Fibroblast of lung (primary cell): ENCODE results near the gene TSPAN18.

ENCODE experiments used
- EZH2 ChIP-seq: IDR thresholded peaks from 2 replicates; pipeline ENCODE4 v1.5.1; 2012; ENCODE audit warnings: low read length, control low read depth, mild to moderate bottlenecking; ENCODE audit errors: missing control alignments
- TF ChIP-seq, protein P1 (sequence below), 2 donors: IDR thresholded peaks in 1 of 2; conservative IDR thresholded peaks in 1 of 2; 1 replicate in 1 of 2; 2 replicates in 1 of 2; pipeline ENCODE4 v1.5.1; 2011 to 2012; ENCODE audit warnings: low read length in 2 of 2, control low read depth in 1 of 2, inconsistent platforms in 1 of 2, low read depth in 1 of 2, mild to moderate bottlenecking in 1 of 2

DNA sequence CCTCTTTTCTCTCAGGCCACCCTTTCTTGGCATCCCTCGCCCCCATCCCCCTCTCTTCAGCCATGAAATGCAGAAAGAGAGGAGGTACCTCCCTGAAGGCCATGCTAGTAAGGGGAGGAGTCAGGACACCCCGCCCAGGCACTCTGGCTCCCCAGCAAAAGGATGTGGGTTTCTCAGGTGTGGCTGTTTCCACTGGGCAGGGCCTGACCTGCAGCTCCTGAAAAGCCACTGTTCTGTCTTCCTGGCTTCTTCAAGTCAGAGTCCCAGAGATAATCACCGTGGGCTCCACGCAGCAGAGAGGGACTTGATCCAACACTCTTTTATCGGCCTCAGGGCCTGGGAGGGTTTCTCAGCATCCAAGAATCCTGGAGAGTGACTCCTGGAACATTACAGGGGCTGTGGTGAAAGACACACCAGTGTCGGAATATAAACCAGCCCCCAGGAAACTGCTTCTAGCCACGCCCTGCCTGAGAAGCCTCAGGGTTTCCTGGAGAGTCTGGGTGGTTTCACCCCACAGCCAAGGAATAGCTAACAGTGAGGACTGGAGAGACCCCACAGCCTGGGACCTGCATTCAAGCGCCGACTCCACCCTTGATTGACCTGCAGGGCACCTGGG is 45.7 kb upstream of the TSPAN18 start:
- TF ChIP-seq, protein P1, sequence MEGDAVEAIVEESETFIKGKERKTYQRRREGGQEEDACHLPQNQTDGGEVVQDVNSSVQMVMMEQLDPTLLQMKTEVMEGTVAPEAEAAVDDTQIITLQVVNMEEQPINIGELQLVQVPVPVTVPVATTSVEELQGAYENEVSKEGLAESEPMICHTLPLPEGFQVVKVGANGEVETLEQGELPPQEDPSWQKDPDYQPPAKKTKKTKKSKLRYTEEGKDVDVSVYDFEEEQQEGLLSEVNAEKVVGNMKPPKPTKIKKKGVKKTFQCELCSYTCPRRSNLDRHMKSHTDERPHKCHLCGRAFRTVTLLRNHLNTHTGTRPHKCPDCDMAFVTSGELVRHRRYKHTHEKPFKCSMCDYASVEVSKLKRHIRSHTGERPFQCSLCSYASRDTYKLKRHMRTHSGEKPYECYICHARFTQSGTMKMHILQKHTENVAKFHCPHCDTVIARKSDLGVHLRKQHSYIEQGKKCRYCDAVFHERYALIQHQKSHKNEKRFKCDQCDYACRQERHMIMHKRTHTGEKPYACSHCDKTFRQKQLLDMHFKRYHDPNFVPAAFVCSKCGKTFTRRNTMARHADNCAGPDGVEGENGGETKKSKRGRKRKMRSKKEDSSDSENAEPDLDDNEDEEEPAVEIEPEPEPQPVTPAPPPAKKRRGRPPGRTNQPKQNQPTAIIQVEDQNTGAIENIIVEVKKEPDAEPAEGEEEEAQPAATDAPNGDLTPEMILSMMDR (conservative IDR thresholded peaks at IDR 0.05 in 1 of 2, IDR thresholded peaks at IDR 0.05 in 1 of 2; ENCODE audit: low read depth in 1 of 2, low read length in 2 of 2), result no peak
- no peak for TF ChIP-seq EZH2
